K562 (cell line): ENCODE data around the gene LAMTOR5. TPM values are rescaled to one million over a fixed set of nuclear protein-coding genes. Genes with fewer than 3 reads are reported as not detected.

Experiments
- ATF2 ChIP-seq: sonication (generic); formaldehyde crosslinking; IDR thresholded peaks from 2 replicates; pipeline ENCODE4 v1.8.1; 2022; ENCODE audit warnings: missing genetic modification reagents
- CREB1 ChIP-seq, 2 experiments: sonication (generic) in 1 of 2; formaldehyde crosslinking in 1 of 2; IDR thresholded peaks; 2 replicates each; pipeline versions ENCODE4 v1.6.1 to v1.8.0; 2012 to 2022; ENCODE audit warnings: inconsistent platforms in 1 of 2, mild to moderate bottlenecking in 1 of 2, missing genetic modification reagents in 1 of 2, moderate library complexity in 1 of 2
- DIDO1 ChIP-seq: fragments of 450-650 bp; IDR thresholded peaks from 2 replicates; pipeline ENCODE4 v1.6.1; 2016; ENCODE audit warnings: low read depth, missing biosample characterization, missing genetic modification characterization
- FOSL1 ChIP-seq: fragments of 200-800 bp; sonication (Bioruptor generic); conservative IDR thresholded peaks from 2 replicates; pipeline ENCODE4 v1.6.1; 2016; ENCODE audit warnings: missing genetic modification characterization, missing compliant biosample characterization
- JUND ChIP-seq, 2 experiments: IDR thresholded peaks; 2 replicates in 1 of 2; 3 replicates in 1 of 2; pipeline ENCODE4 v1.6.1; 2011; ENCODE audit warnings: borderline replicate concordance in 2 of 2, low read depth in 2 of 2, low read length in 2 of 2, improper control_type of control experiment in 1 of 2, missing biosample characterization in 1 of 2, missing genetic modification characterization in 1 of 2, missing genetic modification reagents in 1 of 2
- NEUROD1 ChIP-seq: fragments of 150-350 bp; IDR thresholded peaks from 2 replicates; pipeline ENCODE4 v1.6.1; 2014; ENCODE audit warnings: borderline replicate concordance, low read length, low read depth; ENCODE audit not compliant: partially characterized antibody
- NFE2L1 ChIP-seq: fragments of 450-650 bp; IDR thresholded peaks from 2 replicates; pipeline ENCODE4 v1.6.1; 2016; ENCODE audit warnings: missing genetic modification characterization, low read depth, mild to moderate bottlenecking, missing compliant biosample characterization, moderate library complexity, borderline replicate concordance
- NR4A1 ChIP-seq, 2 experiments: fragments of 250-450 bp in 1 of 2; fragments of 450-650 bp in 1 of 2; sonication (Bioruptor Pico) in 1 of 2; IDR thresholded peaks; 2 replicates each; pipeline versions ENCODE4 v1.4.0 to v1.6.1; 2016 to 2020; ENCODE audit warnings: mild to moderate bottlenecking in 2 of 2, missing compliant biosample characterization in 1 of 2, missing genetic modification characterization in 1 of 2, moderate library complexity in 1 of 2
- PHTF2 ChIP-seq: fragments of 250-450 bp; sonication (Bioruptor Pico); IDR thresholded peaks from 2 replicates; pipeline ENCODE4 v1.5.0; 2021; ENCODE audit warnings: mild to moderate bottlenecking
- POU5F1 ChIP-seq: fragments of 150-350 bp; IDR thresholded peaks from 2 replicates; pipeline ENCODE4 v1.6.1; 2014; ENCODE audit warnings: borderline replicate concordance, low read length, low read depth, mild to moderate bottlenecking; ENCODE audit not compliant: partially characterized antibody
- SMARCC2 ChIP-seq: fragments of 450-650 bp; IDR thresholded peaks from 2 replicates; pipeline ENCODE4 v1.6.1; 2017; ENCODE audit warnings: antibody characterized with exemption, moderate library complexity, mild to moderate bottlenecking, low read depth
- STAT5B ChIP-seq: fragments of 250-450 bp; sonication (Bioruptor Pico); IDR thresholded peaks from 2 replicates; pipeline ENCODE4 v1.8.0; 2021; ENCODE audit warnings: mild to moderate bottlenecking, inconsistent platforms
- TBL1XR1 ChIP-seq, 2 experiments: IDR thresholded peaks; 2 replicates each; pipeline ENCODE4 v1.6.1; 2012; ENCODE audit warnings: improper control_type of control experiment in 2 of 2, low read length in 2 of 2, mild to moderate bottlenecking in 1 of 2
- TEAD4 ChIP-seq, 2 experiments: sonication (generic) in 1 of 2; formaldehyde crosslinking in 1 of 2; IDR thresholded peaks; 2 replicates each; pipeline versions ENCODE4 v1.6.1 to v1.8.0; 2012 to 2022; ENCODE audit warnings: borderline replicate concordance in 1 of 2, inconsistent platforms in 1 of 2, low read length in 1 of 2, mild to moderate bottlenecking in 1 of 2, missing genetic modification reagents in 1 of 2
- TOE1 ChIP-seq, 2 experiments: fragments of 450-650 bp in 1 of 2; sonication (generic) in 1 of 2; formaldehyde crosslinking in 1 of 2; IDR thresholded peaks; 2 replicates each; pipeline versions ENCODE4 v1.7.1 to v1.8.0; 2016 to 2022; ENCODE audit warnings: borderline replicate concordance in 2 of 2, mild to moderate bottlenecking in 2 of 2, antibody characterized with exemption in 1 of 2, inconsistent platforms in 1 of 2, low read depth in 1 of 2, missing genetic modification reagents in 1 of 2, moderate library complexity in 1 of 2
- ZBTB1 ChIP-seq: sonication (generic); formaldehyde crosslinking; IDR thresholded peaks from 2 replicates; pipeline ENCODE4 v1.8.1; 2023; ENCODE audit warnings: missing genetic modification reagents, low read depth, mild to moderate bottlenecking, borderline replicate concordance
- ZC3H4 ChIP-seq: sonication (generic); formaldehyde crosslinking; IDR thresholded peaks from 2 replicates; pipeline ENCODE4 v1.9.0; 2021; ENCODE audit warnings: missing genetic modification reagents, borderline replicate concordance
- ZNF12 ChIP-seq: sonication (generic); formaldehyde crosslinking; IDR thresholded peaks from 2 replicates; pipeline ENCODE4 v1.4.0; 2020; ENCODE audit warnings: mild to moderate bottlenecking, missing genetic modification reagents
- ZNF280B ChIP-seq: fragments of 250-450 bp; sonication (Bioruptor Pico); IDR thresholded peaks from 2 replicates; pipeline ENCODE4 v1.5.1; 2021; ENCODE audit warnings: mild to moderate bottlenecking
- ZNF324 ChIP-seq: fragments of 250-450 bp; sonication (Bioruptor Pico); IDR thresholded peaks from 2 replicates; pipeline ENCODE4 v1.4.0; 2020; ENCODE audit warnings: mild to moderate bottlenecking
- ZNF551 ChIP-seq: fragments of 250-450 bp; sonication (Bioruptor Pico); IDR thresholded peaks from 2 replicates; pipeline ENCODE4 v1.5.0; 2021; ENCODE audit warnings: mild to moderate bottlenecking, moderate library complexity
- ZNF561 ChIP-seq: fragments of 450-650 bp; formaldehyde crosslinking; conservative IDR thresholded peaks from 2 replicates; pipeline ENCODE4 v1.4.0; 2020; ENCODE audit warnings: mild to moderate bottlenecking, moderate library complexity
- ZNF57 ChIP-seq: fragments of 450-650 bp; formaldehyde crosslinking; IDR thresholded peaks from 2 replicates; pipeline ENCODE4 v1.4.0; 2020; ENCODE audit warnings: mild to moderate bottlenecking, moderate library complexity
- polyA plus RNA-seq, 8 experiments: library from polyadenylated mRNA; depleted of rRNA in 4 of 8; stranded (reverse) in 5 of 8; unstranded in 3 of 8; fragments of >200 nt; fragmentation: Nextera tagmentation in 2 of 8; fragmentation: Illumina TruSeq in 1 of 8; extraction: Ambion mirVana in 2 of 8; extraction: Trizol in 1 of 8; gene quantifications; 2 replicates each; pipeline versions ENCODE4 v1.2.1 to v1.2.3, GENCODE V29; 2011 to 2014; ENCODE audit warnings: inconsistent platforms in 1 of 8, missing spikeins in 1 of 8
- total RNA-seq, 7 experiments: library from RNA; depleted of rRNA in 6 of 7; stranded (reverse); fragments of >200 nt in 6 of 7; fragmentation: Illumina TruSeq in 2 of 7; extraction: Trizol in 2 of 7; gene quantifications; 2 replicates each; pipeline versions ENCODE4 v1.2.1 to v1.2.3, GENCODE V29; 2011 to 2021; ENCODE audit warnings: low replicate concordance in 1 of 7

Gene LAMTOR5
- total and polyA plus RNA-seq, 9 of the 15 experiments (the other 6 are each of a cell fraction or from before 2014, with no cell fraction given), result 118 to 712 (median 241) TPM

GRCh38 chr1:110420874-110421793 is 13.6 kb upstream of the LAMTOR5 start (continued):
- TF ChIP-seq STAT5B (CRISPR knock-in tag) (no peak), ZBTB1 (no peak), ZNF57 (CRISPR knock-in tag) (no peak), ZNF551 (CRISPR knock-in tag) (no peak), NFE2L1 (tag) (no peak), ATF2 (CRISPR knock-in tag) (no peak), NEUROD1 (no peak), TEAD4 (IDR thresholded peaks at IDR 0.05; ENCODE audit: low read length) (no peak), TEAD4 (CRISPR knock-in tag; IDR thresholded peaks at IDR 0.05; ENCODE audit: borderline replicate concordance) (no peak), SMARCC2 (no peak; the same call in 1 of the 2 replicates), ZNF324 (CRISPR knock-in tag) (no peak), POU5F1 (no peak), TOE1 (IDR thresholded peaks at IDR 0.05; ENCODE audit: borderline replicate concordance) (peak; percentile 86; the same call in 1 of the 2 replicates), TOE1 (CRISPR knock-in tag; IDR thresholded peaks at IDR 0.05; ENCODE audit: borderline replicate concordance, low read depth) (no peak), FOSL1 (peak; percentile 97), CREB1 (IDR thresholded peaks at IDR 0.05) (no peak), CREB1 (CRISPR knock-in tag; IDR thresholded peaks at IDR 0.05) (no peak), TBL1XR1 (IDR thresholded peaks at IDR 0.05; ENCODE audit: low read length in 2 of 2) (no peak), JUND (IDR thresholded peaks at IDR 0.05; ENCODE audit: borderline replicate concordance, low read depth, low read length) (peak; percentile 91), JUND (tag; IDR thresholded peaks at IDR 0.05; ENCODE audit: borderline replicate concordance, low read depth, low read length) (peak; percentile 94), DIDO1 (tag) (no peak), NR4A1 (CRISPR knock-in tag; IDR thresholded peaks at IDR 0.05) (no peak), NR4A1 (tag; IDR thresholded peaks at IDR 0.05) (no peak), PHTF2 (CRISPR knock-in tag) (peak; percentile 78; the same call in 1 of the 2 replicates), ZNF12 (CRISPR knock-in tag) (no peak), ZNF280B (CRISPR knock-in tag) (no peak), ZNF561 (CRISPR knock-in tag) (no peak), ZC3H4 (no peak)
